ENCODE data around the gene CD27.

Gene CD27

GRCh38 chr12:6444704-6445688, at the start of gene CD27:
Gene CD27 (plus strand): TSS chr12:6444955. CDS start chr12:6445096, 141 bp downstream.
- Mint-ChIP-seq H3K4me1 (peaks cover 65% of the 10 kb centered on the region), H3K36me3 (peaks cover 39% of the 10 kb centered on the region), H3K4me3 (peak within 1 kb of the TSS; percentile 87), H3K27ac (peak within 1 kb of the TSS; percentile 91), H3K9me3 (no peaks in the 10 kb centered on the region)
- ATAC-seq (peak; percentile 45), DNase-seq (ENCODE audit: low spot score in 2 of 2) (no peak)

GRCh38 chr12:6396031-6396430, 48.7 kb upstream of the CD27 start:
- ATAC-seq = no peak
- Mint-ChIP-seq H3K27ac (no peak overlapping the region), H3K9me3 (no peaks in the 10 kb centered on the region), H3K4me1 (no peaks in the 10 kb centered on the region), H3K4me3 (no peak overlapping the region), H3K36me3 (no peaks in the 10 kb centered on the region)
- DNase-seq (ENCODE audit: low spot score in 2 of 2) = no peak

- no peaks in the 10 kb centered on the region for H3K9me3 Mint-ChIP-seq
- DNase-seq (ENCODE audit: low spot score in 2 of 2) (no peak), ATAC-seq (no peak)
- no peak overlapping the region for H3K4me3 Mint-ChIP-seq
- no peaks in the 10 kb centered on the region for H3K36me3 Mint-ChIP-seq
- no peak overlapping the region for H3K27ac Mint-ChIP-seq
- H3K4me1 Mint-ChIP-seq = no peaks in the 10 kb centered on the region
These were observed 44.7 kb upstream of the CD27 start for GRCh38 chr12:6399884-6400644.

DNA sequence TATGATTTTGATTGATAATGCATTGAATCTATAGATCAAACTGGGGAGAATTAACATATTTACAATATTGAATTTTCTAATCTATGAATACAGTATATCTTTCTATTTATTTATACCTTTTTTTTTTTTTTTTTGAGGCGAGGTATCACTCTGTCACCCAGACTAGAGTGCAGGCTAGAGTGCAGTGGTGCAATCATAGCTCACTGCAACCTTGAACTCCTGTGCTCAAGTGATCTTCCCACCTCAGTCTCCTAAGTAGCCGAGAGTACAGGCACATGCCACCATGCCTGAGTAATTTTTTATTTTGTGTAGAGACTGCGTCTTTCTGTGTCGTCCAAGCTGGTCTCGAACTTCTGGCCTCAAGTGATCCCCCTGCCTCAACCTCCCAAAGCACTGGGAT, 40.4 kb upstream of the CD27 start:
- Mint-ChIP-seq H3K4me3 (no peak overlapping the region), H3K36me3 (no peaks in the 10 kb centered on the region), H3K4me1 (no peaks in the 10 kb centered on the region), H3K9me3 (no peaks in the 10 kb centered on the region), H3K27ac (no peak overlapping the region)
- DNase-seq (ENCODE audit: low spot score in 2 of 2) (no peak), ATAC-seq (no peak)

- ATAC-seq (no peak), DNase-seq (ENCODE audit: low spot score in 2 of 2) (no peak)
- Mint-ChIP-seq H3K9me3 (no peaks in the 10 kb centered on the region), H3K27ac (no peak overlapping the region), H3K36me3 (no peaks in the 10 kb centered on the region), H3K4me3 (no peak overlapping the region), H3K4me1 (no peaks in the 10 kb centered on the region)
These were observed 38.8 kb upstream of the CD27 start for GRCh38 chr12:6405963-6406362.

- H3K9me3 Mint-ChIP-seq = no peaks in the 10 kb centered on the region
- ATAC-seq (no peak), DNase-seq (ENCODE audit: low spot score in 2 of 2) (no peak)
- H3K27ac Mint-ChIP-seq = no peak overlapping the region
- no peaks in the 10 kb centered on the region for H3K36me3 Mint-ChIP-seq
- H3K4me1 Mint-ChIP-seq = no peaks in the 10 kb centered on the region
- no peak overlapping the region for H3K4me3 Mint-ChIP-seq
These were observed 37.4 kb upstream of the CD27 start for GRCh38 chr12:6407236-6407954.

- H3K27ac Mint-ChIP-seq = no peak overlapping the region
- ATAC-seq = peak; percentile 66
- H3K4me1 Mint-ChIP-seq = peaks cover 13% of the 10 kb centered on the region
- no peaks in the 10 kb centered on the region for H3K9me3 Mint-ChIP-seq
- no peak overlapping the region for H3K4me3 Mint-ChIP-seq
- H3K36me3 Mint-ChIP-seq = no peaks in the 10 kb centered on the region
- no peak for DNase-seq (ENCODE audit: low spot score in 2 of 2)
These were observed 28.2 kb upstream of the CD27 start for GRCh38 chr12:6416596-6416995.

- peaks cover 19% of the 10 kb centered on the region for H3K4me1 Mint-ChIP-seq
- DNase-seq (ENCODE audit: low spot score in 2 of 2) (no peak), ATAC-seq (no peak)
- no peaks in the 10 kb centered on the region for H3K36me3 Mint-ChIP-seq
- H3K4me3 Mint-ChIP-seq = no peak overlapping the region
- no peaks in the 10 kb centered on the region for H3K9me3 Mint-ChIP-seq
- H3K27ac Mint-ChIP-seq = no peak overlapping the region
These were observed 26.0 kb upstream of the CD27 start for GRCh38 chr12:6418796-6419195.

- Mint-ChIP-seq H3K36me3 (no peaks in the 10 kb centered on the region), H3K27ac (no peak overlapping the region), H3K4me3 (no peak overlapping the region), H3K4me1 (peaks cover 23% of the 10 kb centered on the region), H3K9me3 (no peaks in the 10 kb centered on the region)
- ATAC-seq (no peak), DNase-seq (ENCODE audit: low spot score in 2 of 2) (no peak)
These were observed 24.4 kb upstream of the CD27 start for GRCh38 chr12:6420364-6420763.

GRCh38 chr12:6423267-6424007, 21.3 kb upstream of the CD27 start:
- Mint-ChIP-seq H3K36me3 (peaks cover 17% of the 10 kb centered on the region), H3K4me1 (peaks cover 32% of the 10 kb centered on the region), H3K4me3 (no peak overlapping the region), H3K27ac (peak overlapping the region; percentile 69), H3K9me3 (no peaks in the 10 kb centered on the region)
- peak; percentile 43 to 81 for DNase-seq (ENCODE audit: low spot score in 2 of 2)
- ATAC-seq = peak; percentile 74

- H3K36me3 Mint-ChIP-seq = peaks cover 17% of the 10 kb centered on the region
These were observed 20.8 kb upstream of the CD27 start for GRCh38 chr12:6424008-6424347.

GRCh38 chr12:6424866-6425265, 19.9 kb upstream of the CD27 start:
- Mint-ChIP-seq H3K4me1 (peaks cover 33% of the 10 kb centered on the region), H3K4me3 (no peak overlapping the region), H3K36me3 (peaks cover 17% of the 10 kb centered on the region), H3K27ac (peak overlapping the region; percentile 40), H3K9me3 (no peaks in the 10 kb centered on the region)
- ATAC-seq = no peak
- DNase-seq (ENCODE audit: low spot score in 2 of 2) = no peak

More at GRCh38 chr12:6424008-6424347, 20.8 kb upstream of the CD27 start:
- Mint-ChIP-seq H3K27ac (peak overlapping the region; percentile 69), H3K4me1 (peaks cover 32% of the 10 kb centered on the region), H3K4me3 (no peak overlapping the region), H3K9me3 (no peaks in the 10 kb centered on the region)
- ATAC-seq = no peak
- no peak for DNase-seq (ENCODE audit: low spot score in 2 of 2)

DNA sequence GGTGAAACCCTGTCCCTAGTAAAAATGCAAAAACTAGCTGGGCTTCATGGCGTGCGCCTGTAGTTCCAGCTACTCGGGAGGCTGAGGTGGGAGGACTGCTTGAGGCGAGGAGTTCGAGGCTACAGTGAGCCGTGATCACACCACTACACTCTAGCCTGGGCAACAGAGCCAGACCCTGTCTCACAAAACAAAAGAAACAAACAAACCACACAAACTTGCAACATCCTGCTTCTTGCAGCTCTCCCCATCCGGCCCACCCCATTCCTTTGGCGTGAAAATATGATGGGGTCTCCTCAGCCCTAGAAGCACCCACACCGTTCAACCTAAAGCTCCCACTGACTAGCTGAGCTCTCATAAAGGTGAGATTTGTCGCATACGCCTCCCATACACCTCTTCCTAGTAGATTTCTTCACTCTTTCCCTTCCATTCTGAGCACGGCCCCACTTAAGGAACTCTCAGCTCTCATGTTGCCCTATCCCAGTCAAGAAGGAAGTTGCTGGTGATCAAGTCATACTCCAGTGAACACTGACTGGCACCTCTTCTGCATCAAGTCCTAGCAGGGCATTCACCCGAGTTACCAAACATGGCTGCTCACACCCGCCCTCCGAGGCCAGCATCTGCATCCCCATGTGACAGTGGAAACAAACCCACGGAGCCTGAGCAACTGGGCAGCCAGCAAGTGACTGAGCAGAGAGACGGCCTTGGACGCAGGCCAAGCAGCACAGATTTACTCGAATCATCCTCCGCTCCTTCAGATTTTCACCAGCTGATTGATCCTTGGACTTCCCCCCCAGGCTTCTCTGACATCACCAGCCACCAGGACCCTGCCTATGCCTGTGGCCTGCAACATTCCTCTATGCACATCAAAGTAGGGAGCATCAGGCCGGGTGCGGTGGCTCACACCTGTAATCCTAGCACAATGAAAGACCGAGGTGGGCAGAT, 18.9 kb upstream of the CD27 start:
- ATAC-seq (no peak), DNase-seq (ENCODE audit: low spot score in 2 of 2) (no peak)
- H3K36me3 Mint-ChIP-seq = peaks cover 17% of the 10 kb centered on the region
- H3K4me1 Mint-ChIP-seq = peaks cover 43% of the 10 kb centered on the region
- H3K27ac Mint-ChIP-seq = peak overlapping the region; percentile 98
- peak overlapping the region; percentile 79 for H3K4me3 Mint-ChIP-seq
- H3K9me3 Mint-ChIP-seq = no peaks in the 10 kb centered on the region
